Prostate gland (tissue), 2 donors: Measurements from ENCODE around the gene MYH9.

Experiments
- POLR2A ChIP-seq: fragments of 450-650 bp; IDR thresholded peaks from one replicate; pipeline ENCODE4 v1.6.1; 2016; ENCODE audit warnings: antibody characterized with exemption, mild to moderate bottlenecking
- POLR2AphosphoS5 ChIP-seq: sonication (generic); formaldehyde crosslinking; IDR thresholded peaks from one replicate; pipeline ENCODE4 v1.6.1; 2017; ENCODE audit warnings: antibody characterized with exemption
- TF ChIP-seq, protein P1 (sequence below), 4 experiments: fragments of 200-600 bp in 2 of 4; fragments of 450-650 bp in 2 of 4; sonication (generic) in 2 of 4; IDR thresholded peaks; 1 replicate in 3 of 4; 2 replicates in 1 of 4; pipeline ENCODE4 v1.5.1; 2016 to 2019; ENCODE audit warnings: antibody characterized with exemption in 4 of 4, mild to moderate bottlenecking in 2 of 4, moderate library complexity in 2 of 4

GRCh38 chr22:36300396-36301212 lies 87.2 kb downstream of the MYH9 start:
- TF ChIP-seq POLR2A (no peak), POLR2AphosphoS5 (no peak)
- TF ChIP-seq, protein P1, sequence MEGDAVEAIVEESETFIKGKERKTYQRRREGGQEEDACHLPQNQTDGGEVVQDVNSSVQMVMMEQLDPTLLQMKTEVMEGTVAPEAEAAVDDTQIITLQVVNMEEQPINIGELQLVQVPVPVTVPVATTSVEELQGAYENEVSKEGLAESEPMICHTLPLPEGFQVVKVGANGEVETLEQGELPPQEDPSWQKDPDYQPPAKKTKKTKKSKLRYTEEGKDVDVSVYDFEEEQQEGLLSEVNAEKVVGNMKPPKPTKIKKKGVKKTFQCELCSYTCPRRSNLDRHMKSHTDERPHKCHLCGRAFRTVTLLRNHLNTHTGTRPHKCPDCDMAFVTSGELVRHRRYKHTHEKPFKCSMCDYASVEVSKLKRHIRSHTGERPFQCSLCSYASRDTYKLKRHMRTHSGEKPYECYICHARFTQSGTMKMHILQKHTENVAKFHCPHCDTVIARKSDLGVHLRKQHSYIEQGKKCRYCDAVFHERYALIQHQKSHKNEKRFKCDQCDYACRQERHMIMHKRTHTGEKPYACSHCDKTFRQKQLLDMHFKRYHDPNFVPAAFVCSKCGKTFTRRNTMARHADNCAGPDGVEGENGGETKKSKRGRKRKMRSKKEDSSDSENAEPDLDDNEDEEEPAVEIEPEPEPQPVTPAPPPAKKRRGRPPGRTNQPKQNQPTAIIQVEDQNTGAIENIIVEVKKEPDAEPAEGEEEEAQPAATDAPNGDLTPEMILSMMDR (IDR thresholded peaks at IDR 0.05): no peak
